Activated B cell treated with CpG ODN at 0.5 μM for 24 hours (primary cell): ENCODE measurements around the gene UPB1. TPM values are rescaled to one million over a fixed set of nuclear protein-coding genes. Genes with fewer than 3 reads are reported as not detected.

Experiments
- ATAC-seq: fragments of 200-7000 bp; cut with Tn5 transposase; one replicate; pipeline ENCODE4 v1.10.0; 2021; ENCODE audit warnings: low read depth, mild to moderate bottlenecking, moderate library complexity
- CTCF ChIA-PET: fragments of 350-600 bp; sonication (Branson Sonifier 250); formaldehyde crosslinking; loops from one replicate; lab custom pipeline; 2021; ENCODE audit warnings: antibody characterized with exemption; lab: Charles Lee
- POLR2A ChIA-PET: fragments of 350-600 bp; sonication (Branson Sonifier 250); formaldehyde crosslinking; loops from one replicate; lab custom pipeline; 2021; ENCODE audit warnings: antibody characterized with exemption; lab: Charles Lee
- DNase-seq: peaks from one replicate; pipeline ENCODE4 v3.0.0; 2022
- H3K27ac Mint-ChIP-seq: one replicate; pipeline ENCODE4 v1.8.0; 2020; ENCODE audit warnings: mixed read lengths
- H3K27me3 Mint-ChIP-seq: one replicate; pipeline ENCODE4 v1.8.0; 2021; ENCODE audit warnings: mixed read lengths
- H3K36me3 Mint-ChIP-seq: one replicate; pipeline ENCODE4 v1.8.0; 2021; ENCODE audit warnings: low read depth, mixed read lengths
- H3K4me1 Mint-ChIP-seq: one replicate; pipeline ENCODE4 v1.8.0; 2021; ENCODE audit warnings: mixed read lengths
- H3K4me3 Mint-ChIP-seq: one replicate; pipeline ENCODE4 v1.8.0; 2020; ENCODE audit warnings: mild to moderate bottlenecking, mixed read lengths
- H3K9me3 Mint-ChIP-seq: one replicate; pipeline ENCODE4 v1.8.0; 2020; ENCODE audit warnings: mixed read lengths
- intact Hi-C: fragments of 100-400 bp; cut with micrococcal nuclease; formaldehyde crosslinking; loops from one replicate; pipeline ENCODE4 v1.15.1; 2024
- total RNA-seq: library from RNA; stranded (reverse); gene quantifications from 2 replicates; pipeline ENCODE4 v1.2.3, GENCODE V29; 2022
- TF ChIP-seq, protein P1 (sequence below): fragments of 200-600 bp; IDR thresholded peaks from one replicate; pipeline ENCODE4 v1.8.0; 2022; ENCODE audit warnings: antibody characterized with exemption, mild to moderate bottlenecking

UPB1 gene
- total RNA-seq, 1 donor from 2014 or later = 1.3 TPM

DNA sequence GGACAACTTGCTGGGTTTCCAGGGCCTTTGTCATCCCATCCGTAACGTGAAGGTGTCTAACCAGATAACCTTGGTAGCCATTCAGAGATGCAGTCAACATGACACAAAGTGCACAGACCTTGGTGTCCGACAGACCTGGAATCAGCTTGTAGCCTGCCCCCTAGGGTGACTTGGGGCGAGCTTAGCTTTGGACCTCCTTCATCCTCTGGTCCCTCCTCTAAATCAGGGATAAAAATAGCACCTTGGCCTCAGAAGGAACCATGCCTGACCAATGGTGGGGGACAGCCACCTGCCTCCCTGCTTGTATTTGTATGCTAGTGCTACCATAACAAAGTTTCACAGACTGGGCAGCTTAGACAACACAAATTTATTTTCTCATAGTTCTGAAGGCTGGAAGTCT lies 64.3 kb downstream of the UPB1 start:
- intact Hi-C loops = loop anchor here (5.0 kb wide), 1 partner anchor 547 kb away; the partner anchor contains the start of gene CABIN1
- ChIA-PET POLR2A (interaction anchor here (0.6 kb wide), 1 partner anchor 38 kb away, joined by 8 read pairs; no protein-coding TSS in a partner anchor), CTCF (no interaction called here)
- no peak for DNase-seq
- H3K27ac Mint-ChIP-seq = peak overlapping the region; percentile 9
- TF ChIP-seq, protein P1, sequence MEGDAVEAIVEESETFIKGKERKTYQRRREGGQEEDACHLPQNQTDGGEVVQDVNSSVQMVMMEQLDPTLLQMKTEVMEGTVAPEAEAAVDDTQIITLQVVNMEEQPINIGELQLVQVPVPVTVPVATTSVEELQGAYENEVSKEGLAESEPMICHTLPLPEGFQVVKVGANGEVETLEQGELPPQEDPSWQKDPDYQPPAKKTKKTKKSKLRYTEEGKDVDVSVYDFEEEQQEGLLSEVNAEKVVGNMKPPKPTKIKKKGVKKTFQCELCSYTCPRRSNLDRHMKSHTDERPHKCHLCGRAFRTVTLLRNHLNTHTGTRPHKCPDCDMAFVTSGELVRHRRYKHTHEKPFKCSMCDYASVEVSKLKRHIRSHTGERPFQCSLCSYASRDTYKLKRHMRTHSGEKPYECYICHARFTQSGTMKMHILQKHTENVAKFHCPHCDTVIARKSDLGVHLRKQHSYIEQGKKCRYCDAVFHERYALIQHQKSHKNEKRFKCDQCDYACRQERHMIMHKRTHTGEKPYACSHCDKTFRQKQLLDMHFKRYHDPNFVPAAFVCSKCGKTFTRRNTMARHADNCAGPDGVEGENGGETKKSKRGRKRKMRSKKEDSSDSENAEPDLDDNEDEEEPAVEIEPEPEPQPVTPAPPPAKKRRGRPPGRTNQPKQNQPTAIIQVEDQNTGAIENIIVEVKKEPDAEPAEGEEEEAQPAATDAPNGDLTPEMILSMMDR = no peak
- peaks cover 63% of the 10 kb centered on the region for H3K4me1 Mint-ChIP-seq
- no peak for ATAC-seq
- H3K27me3 Mint-ChIP-seq = no peaks in the 10 kb centered on the region
- H3K36me3 Mint-ChIP-seq = peaks cover 68% of the 10 kb centered on the region
- H3K4me3 Mint-ChIP-seq = no peak overlapping the region
- H3K9me3 Mint-ChIP-seq = no peaks in the 10 kb centered on the region

- ChIA-PET CTCF (no interaction called here), POLR2A (interaction anchor here (0.7 kb wide), 1 partner anchor 558 kb away, joined by 4 read pairs; the partner anchor contains the start of gene GSTT4)
- DNase-seq (no peak), ATAC-seq (no peak)
- Mint-ChIP-seq H3K4me3 (no peak overlapping the region), H3K27ac (no peak overlapping the region), H3K36me3 (peaks cover 75% of the 10 kb centered on the region), H3K27me3 (no peaks in the 10 kb centered on the region), H3K9me3 (no peaks in the 10 kb centered on the region), H3K4me1 (peaks cover 39% of the 10 kb centered on the region)
- TF ChIP-seq, protein P1 = no peak
- intact Hi-C loops = no loop called here
Measured at GRCh38 chr22:24563246-24563645, 68.1 kb downstream of the UPB1 start.

GRCh38 chr22:24564376-24565058 lies 69.4 kb downstream of the UPB1 start:
- DNase-seq (no peak), ATAC-seq (no peak)
- TF ChIP-seq, protein P1 = no peak
- H3K27ac Mint-ChIP-seq = no peak overlapping the region
- peaks cover 26% of the 10 kb centered on the region for H3K4me1 Mint-ChIP-seq
- intact Hi-C loops = no loop called here
- POLR2A ChIA-PET = no interaction called here
- H3K9me3 Mint-ChIP-seq = no peaks in the 10 kb centered on the region
- H3K27me3 Mint-ChIP-seq = no peaks in the 10 kb centered on the region
- peaks cover 70% of the 10 kb centered on the region for H3K36me3 Mint-ChIP-seq
- CTCF ChIA-PET = no interaction called here
- no peak overlapping the region for H3K4me3 Mint-ChIP-seq

DNA sequence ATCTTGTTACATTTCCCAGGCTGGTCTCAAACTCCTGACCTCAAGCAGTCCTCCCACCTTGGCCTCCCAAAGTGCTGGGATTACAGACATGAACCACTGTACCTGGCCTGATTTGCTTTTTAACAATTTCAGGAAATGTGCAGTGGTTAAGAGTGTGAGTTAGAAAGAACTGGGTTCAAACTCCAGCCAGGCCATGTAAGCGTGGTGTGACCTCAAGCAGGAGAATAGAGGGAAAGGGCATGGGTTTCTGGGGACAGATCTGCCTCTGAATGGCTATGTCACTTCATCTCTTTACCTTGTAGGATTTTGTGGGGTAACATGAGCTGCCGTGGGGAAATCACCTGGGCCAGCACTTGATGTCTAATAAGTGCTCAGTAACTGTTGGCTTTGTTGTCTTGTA lies 69.9 kb downstream of the UPB1 start:
- Mint-ChIP-seq H3K4me3 (no peak overlapping the region), H3K27me3 (no peaks in the 10 kb centered on the region), H3K27ac (no peak overlapping the region), H3K9me3 (no peaks in the 10 kb centered on the region), H3K4me1 (peaks cover 23% of the 10 kb centered on the region), H3K36me3 (peaks cover 72% of the 10 kb centered on the region)
- TF ChIP-seq, protein P1 = no peak
- intact Hi-C loops = no loop called here
- DNase-seq (no peak), ATAC-seq (no peak)
- ChIA-PET POLR2A (no interaction called here), CTCF (no interaction called here)

GRCh38 chr22:24566899-24567511 lies 71.9 kb downstream of the UPB1 start:
- Mint-ChIP-seq H3K27ac (no peak overlapping the region), H3K27me3 (no peaks in the 10 kb centered on the region), H3K4me1 (peaks cover 21% of the 10 kb centered on the region), H3K9me3 (no peaks in the 10 kb centered on the region), H3K36me3 (peaks cover 78% of the 10 kb centered on the region), H3K4me3 (no peak overlapping the region)
- intact Hi-C loops = no loop called here
- ATAC-seq (no peak), DNase-seq (no peak)
- ChIA-PET CTCF (no interaction called here), POLR2A (no interaction called here)
- TF ChIP-seq, protein P1 = no peak
